Hematopoietic multipotent progenitor cell treated with erythropoietin and hydrocortisone succinate and interleukin-3 and kit ligand, for 4 days (in vitro differentiated cells): ENCODE measurements around the gene ERC2.
"Not testable (repeated sequence)": the region's sequence is repeated elsewhere in the genome, so short reads cannot be mapped to it uniquely, and the experiment has no call there.

Source experiments
- DNase-seq: peaks from one replicate; pipeline ENCODE4 v3.0.0-alpha.2; 2015

Gene ERC2

GRCh38 chr3:55505102-55505501 is 963.2 kb downstream of the ERC2 start:
- not testable (repeated sequence) for DNase-seq

GRCh38 chr3:55501905-55502304 is 966.4 kb downstream of the ERC2 start:
- no peak for DNase-seq

GRCh38 chr3:55500555-55501330 is 967.5 kb downstream of the ERC2 start:
- DNase-seq = no peak

- DNase-seq = no peak
Observed at GRCh38 chr3:55498520-55498919, 969.7 kb downstream of the ERC2 start.

GRCh38 chr3:55497250-55497649 is 971.0 kb downstream of the ERC2 start:
- no peak for DNase-seq

- DNase-seq = no peak
Observed at GRCh38 chr3:55494976-55495375, 973.3 kb downstream of the ERC2 start.

GRCh38 chr3:55492976-55493375 is 975.3 kb downstream of the ERC2 start:
- no peak for DNase-seq

GRCh38 chr3:55491296-55491816 is 976.9 kb downstream of the ERC2 start:
- DNase-seq = no peak

- DNase-seq = no peak
Observed at GRCh38 chr3:55490276-55490913, 977.9 kb downstream of the ERC2 start.

GRCh38 chr3:55489798-55490132 is 978.5 kb downstream of the ERC2 start:
- no peak for DNase-seq

- peak; percentile 47 for DNase-seq
Observed at GRCh38 chr3:55488398-55489055, 979.7 kb downstream of the ERC2 start.

- DNase-seq = peak; percentile 24
Observed at GRCh38 chr3:55487381-55488241, 980.7 kb downstream of the ERC2 start.

GRCh38 chr3:55486857-55487380 is 981.3 kb downstream of the ERC2 start, which contains the start of gene WNT5A:
Gene WNT5A, minus strand, starts transcription at chr3:55487306. Its CDS starts 321 bp downstream, at chr3:55486985.
- DNase-seq = no peak

- DNase-seq = no peak
Observed at GRCh38 chr3:55486101-55486856, 982.0 kb downstream of the ERC2 start.

- peak; percentile 77 for DNase-seq
Observed at GRCh38 chr3:55484801-55485791, 983.2 kb downstream of the ERC2 start.

GRCh38 chr3:55484191-55484689 is 984.0 kb downstream of the ERC2 start:
- DNase-seq = no peak

- no peak for DNase-seq
Observed at GRCh38 chr3:55483196-55484095, 984.8 kb downstream of the ERC2 start.

GRCh38 chr3:55482496-55483195 is 985.6 kb downstream of the ERC2 start:
- no peak for DNase-seq
